ENCODE data around the gene ZNF385C. TPM values are rescaled to one million over a fixed set of nuclear protein-coding genes. Genes with fewer than 3 reads are reported as not detected.

Gene ZNF385C
- total RNA-seq, 2 experiments from 2014 or later: 0.40 to 0.58 TPM

DNA sequence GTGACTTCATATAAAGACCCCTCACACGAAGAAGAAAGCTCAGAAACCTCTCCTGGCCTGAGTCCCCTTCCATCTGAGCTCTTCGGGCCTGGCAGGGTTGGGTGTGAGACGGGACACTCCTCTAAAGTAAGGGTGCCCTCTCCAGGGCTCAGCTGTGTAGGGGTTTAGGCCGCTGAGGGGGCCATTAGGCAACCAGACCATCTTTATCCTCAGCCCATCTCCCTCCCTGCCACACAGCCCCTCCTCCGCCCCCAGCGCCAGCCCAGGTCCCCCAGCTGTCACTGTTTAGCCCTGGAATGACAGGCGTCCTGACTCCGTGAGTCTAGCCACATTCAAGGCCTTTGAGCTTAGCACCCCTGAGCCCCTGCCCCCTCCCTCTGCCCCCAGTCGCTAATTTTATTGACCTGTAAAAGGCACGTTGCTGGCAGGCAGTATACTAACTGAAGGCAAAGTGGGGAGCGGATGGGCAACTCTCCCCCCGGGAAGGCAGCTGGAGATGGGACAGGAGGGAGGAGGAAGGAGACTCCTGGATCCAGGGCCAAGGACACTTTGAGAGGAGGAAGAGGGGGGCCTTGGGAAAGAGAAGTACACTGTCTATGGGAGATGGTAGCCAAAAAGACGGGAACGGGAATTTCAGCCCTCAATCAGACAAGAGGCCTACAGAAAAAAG lies 592 bp upstream of the ZNF385C start:
- DNase-seq (no peak), ATAC-seq (ENCODE audit: low read depth) (no peak)
- Mint-ChIP-seq H3K9me3 (no peaks in the 10 kb centered on the region), H3K27ac (no peak overlapping the region), H3K4me3 (no peak overlapping the region), H3K4me1 (peaks cover 5% of the 10 kb centered on the region), H3K27me3 (peaks cover 26% of the 10 kb centered on the region), H3K36me3 (peaks cover 4% of the 10 kb centered on the region)
- POLR2A ChIA-PET: interaction anchor here (0.8 to 1.1 kb wide), 2 partner anchors 12 to 13 kb away, joined by 3 read pairs; partner anchors contain the start of gene DHX58

DNA sequence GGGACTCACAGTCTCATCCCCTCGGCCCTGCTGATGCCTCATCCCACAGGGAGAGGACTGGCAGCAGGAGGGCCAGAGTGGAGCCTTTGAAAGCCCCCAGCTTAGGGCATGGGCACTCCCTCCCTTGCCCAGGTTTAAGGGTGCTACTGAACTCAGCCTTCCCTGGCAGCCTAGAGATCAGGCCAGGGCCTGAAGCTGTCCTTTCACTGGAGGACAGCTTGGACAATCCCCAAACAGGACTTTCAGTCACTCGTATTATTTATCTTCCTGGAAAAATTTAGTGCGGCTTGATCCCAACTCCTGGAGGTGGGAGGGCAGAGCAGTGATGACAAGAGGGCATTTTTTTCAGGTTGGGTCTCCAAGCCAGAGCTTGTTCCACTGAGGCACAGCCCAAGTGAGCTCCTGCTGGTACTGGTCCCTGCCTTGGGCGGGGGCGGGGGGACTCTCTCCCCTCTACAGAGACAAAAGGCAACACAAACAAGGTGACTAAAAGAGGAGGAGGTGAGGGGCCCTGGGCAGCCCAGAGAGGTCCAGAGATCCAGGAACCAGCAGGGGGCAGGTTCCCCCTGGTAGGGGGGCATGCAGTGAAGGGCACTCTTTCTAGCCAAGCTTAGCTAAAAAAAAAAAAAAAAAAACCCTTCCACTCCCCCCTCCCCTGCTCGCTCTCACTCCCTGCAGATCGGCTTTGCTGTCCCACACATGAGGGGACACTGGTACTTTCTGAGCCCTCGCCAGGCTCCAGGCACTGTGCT lies 1.7 kb downstream of the ZNF385C start:
- ATAC-seq (ENCODE audit: low read depth): no peak
- no peak overlapping the region for H3K27ac Mint-ChIP-seq
- H3K4me1 Mint-ChIP-seq: peaks cover 6% of the 10 kb centered on the region
- DNase-seq: no peak
- no peak overlapping the region for H3K4me3 Mint-ChIP-seq
- peaks cover 28% of the 10 kb centered on the region for H3K27me3 Mint-ChIP-seq
- H3K9me3 Mint-ChIP-seq: no peaks in the 10 kb centered on the region
- POLR2A ChIA-PET: interaction anchor here (0.6 to 1.3 kb wide), 4 partner anchors 14 to 71 kb away, joined by 3 to 6 read pairs (median 4); no protein-coding TSS in a partner anchor
- H3K36me3 Mint-ChIP-seq: peaks cover 4% of the 10 kb centered on the region

DNA sequence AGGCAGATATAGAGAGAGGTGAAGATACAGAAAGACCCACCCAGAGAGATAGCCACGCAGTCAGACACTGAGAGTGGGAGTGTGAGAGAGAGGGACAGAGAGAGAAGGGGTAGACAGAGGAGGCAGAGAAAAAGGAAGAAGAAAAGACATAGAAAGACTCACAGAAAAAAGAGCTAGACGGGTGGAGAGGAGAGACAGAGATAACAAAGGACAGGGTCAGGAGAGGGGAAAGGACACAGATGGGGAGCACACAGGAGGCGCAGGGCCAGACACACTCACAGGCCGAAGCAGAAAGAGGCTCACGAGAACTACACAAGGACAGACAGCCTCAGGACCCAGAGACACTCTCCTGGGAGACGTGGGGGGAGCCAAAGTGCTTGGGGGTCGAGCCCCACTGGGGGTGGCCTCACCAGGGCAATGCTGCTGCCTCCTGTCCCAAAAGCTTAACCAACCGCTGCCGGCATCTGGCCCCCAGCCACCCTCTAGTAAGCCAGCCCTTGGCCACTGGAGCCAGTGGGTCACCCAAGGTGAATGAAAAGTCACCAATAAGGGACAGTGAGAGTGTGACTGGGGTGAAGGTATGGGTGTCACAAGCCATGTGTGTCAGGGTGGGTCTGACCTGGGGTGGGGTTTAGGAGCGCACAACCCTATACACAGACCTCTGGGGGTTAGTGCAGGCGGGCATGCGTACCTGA lies 3.8 kb downstream of the ZNF385C start:
- Mint-ChIP-seq H3K4me3 (no peak overlapping the region), H3K9me3 (no peaks in the 10 kb centered on the region), H3K27ac (no peak overlapping the region), H3K27me3 (peaks cover 30% of the 10 kb centered on the region), H3K4me1 (peaks cover 6% of the 10 kb centered on the region), H3K36me3 (no peaks in the 10 kb centered on the region)
- ATAC-seq (ENCODE audit: low read depth): no peak
- POLR2A ChIA-PET: interaction anchor here (0.7 kb wide), 1 partner anchor 13 kb away, joined by 4 read pairs; no protein-coding TSS in a partner anchor
- DNase-seq: no peak

DNA sequence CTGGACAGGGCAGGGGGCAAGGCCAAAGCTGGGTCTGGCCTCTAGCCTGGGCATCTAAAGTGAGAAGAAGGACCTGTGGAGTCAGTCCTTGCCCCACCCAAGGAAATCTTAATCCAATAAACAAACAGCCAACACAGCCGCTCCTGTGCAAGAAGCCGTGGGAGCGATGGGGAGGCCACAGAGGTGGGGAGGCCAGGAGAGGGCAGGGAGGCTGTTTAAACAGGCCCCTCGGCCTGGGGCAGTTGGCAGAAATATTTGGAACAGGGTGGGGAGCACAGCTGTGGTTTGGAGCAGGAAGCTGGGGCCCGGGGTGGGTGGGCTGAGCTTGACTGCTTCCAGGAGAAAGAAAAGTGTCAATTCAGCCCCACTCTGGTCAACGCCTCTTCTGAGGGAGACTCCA lies 5.3 kb downstream of the ZNF385C start:
- POLR2A ChIA-PET: interaction anchor here (0.6 to 1.5 kb wide), 2 partner anchors 19 to 21 kb away, joined by 3 to 5 read pairs; partner anchors contain the start of gene DHX58
- DNase-seq: no peak
- ATAC-seq (ENCODE audit: low read depth): no peak
- Mint-ChIP-seq H3K4me3 (no peak overlapping the region), H3K27ac (no peak overlapping the region), H3K9me3 (no peaks in the 10 kb centered on the region), H3K27me3 (peaks cover 31% of the 10 kb centered on the region), H3K4me1 (peaks cover 4% of the 10 kb centered on the region), H3K36me3 (no peaks in the 10 kb centered on the region)

DNA sequence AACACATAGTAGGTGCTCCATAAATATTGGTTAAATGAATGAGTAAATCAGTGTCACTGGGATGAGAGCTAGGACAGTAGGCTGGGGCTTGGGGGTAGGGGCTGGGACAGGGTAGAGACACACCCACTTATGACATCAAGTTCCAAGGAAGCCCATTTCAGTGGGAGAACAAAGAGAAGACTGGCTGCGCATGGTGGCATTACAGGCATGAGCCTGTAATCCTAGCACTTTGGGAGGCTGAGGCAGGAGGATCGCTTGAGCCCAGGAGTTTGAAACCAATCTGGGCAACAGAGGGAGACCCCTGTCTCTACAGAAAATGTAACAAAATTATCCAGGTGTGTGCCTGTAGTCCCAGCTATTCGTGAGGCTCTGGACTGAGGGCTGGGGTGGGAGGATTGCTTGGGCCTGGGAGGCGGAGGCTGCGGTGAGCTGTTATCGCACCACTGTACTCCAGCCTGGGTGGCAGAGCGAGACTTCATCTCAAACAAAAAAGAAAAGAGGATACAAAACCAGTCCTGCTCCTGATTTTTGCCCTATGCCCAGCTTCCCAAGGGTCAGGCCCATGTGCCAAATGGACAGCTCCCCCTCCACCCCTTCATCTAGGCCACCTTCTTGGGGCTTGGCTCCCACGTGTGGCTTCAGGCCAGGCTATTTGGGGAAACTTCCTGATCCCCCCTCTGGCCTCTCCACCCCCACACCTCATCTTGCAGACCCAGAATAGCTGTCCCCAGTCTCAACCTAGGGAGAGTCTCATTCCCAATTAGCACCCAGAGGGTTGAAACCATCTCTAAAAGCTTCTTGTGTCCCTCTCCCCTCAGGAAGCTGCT lies 7.1 kb downstream of the ZNF385C start:
- no peak for ATAC-seq (ENCODE audit: low read depth)
- POLR2A ChIA-PET: interaction anchor here (0.8 kb wide), 2 partner anchors 22 to 28 kb away, joined by 3 to 4 read pairs; partner anchors contain the start of gene DHX58
- H3K4me3 Mint-ChIP-seq: no peak overlapping the region
- DNase-seq: no peak
- no peaks in the 10 kb centered on the region for H3K9me3 Mint-ChIP-seq
- no peak overlapping the region for H3K27ac Mint-ChIP-seq
- peaks cover 1% of the 10 kb centered on the region for H3K4me1 Mint-ChIP-seq
- peaks cover 16% of the 10 kb centered on the region for H3K27me3 Mint-ChIP-seq
- no peaks in the 10 kb centered on the region for H3K36me3 Mint-ChIP-seq

DNA sequence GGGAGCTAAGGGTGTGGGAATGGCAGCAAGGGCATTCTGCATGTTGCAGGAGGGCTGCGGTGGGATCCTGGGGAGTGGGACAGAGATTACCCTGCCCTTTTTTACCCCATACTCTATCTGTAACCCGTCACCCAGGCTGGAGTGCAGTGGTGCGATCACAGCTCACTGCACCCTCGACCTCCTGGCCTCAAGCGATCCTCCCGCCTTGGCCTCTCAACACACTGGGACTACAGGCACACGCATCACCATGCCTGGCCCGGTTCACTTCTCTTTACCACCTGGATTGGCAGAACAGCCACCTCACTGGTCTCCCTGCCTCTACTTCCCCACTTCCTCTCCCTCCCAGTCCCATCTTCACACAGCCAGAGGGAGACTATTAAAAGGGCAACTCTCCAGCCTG lies 9.5 kb downstream of the ZNF385C start:
- Mint-ChIP-seq H3K4me3 (no peak overlapping the region), H3K9me3 (no peaks in the 10 kb centered on the region), H3K36me3 (no peaks in the 10 kb centered on the region), H3K27me3 (peaks cover 7% of the 10 kb centered on the region), H3K4me1 (peaks cover 1% of the 10 kb centered on the region), H3K27ac (no peak overlapping the region)
- POLR2A ChIA-PET: no interaction called here
- ATAC-seq (ENCODE audit: low read depth) (no peak), DNase-seq (no peak)

DNA sequence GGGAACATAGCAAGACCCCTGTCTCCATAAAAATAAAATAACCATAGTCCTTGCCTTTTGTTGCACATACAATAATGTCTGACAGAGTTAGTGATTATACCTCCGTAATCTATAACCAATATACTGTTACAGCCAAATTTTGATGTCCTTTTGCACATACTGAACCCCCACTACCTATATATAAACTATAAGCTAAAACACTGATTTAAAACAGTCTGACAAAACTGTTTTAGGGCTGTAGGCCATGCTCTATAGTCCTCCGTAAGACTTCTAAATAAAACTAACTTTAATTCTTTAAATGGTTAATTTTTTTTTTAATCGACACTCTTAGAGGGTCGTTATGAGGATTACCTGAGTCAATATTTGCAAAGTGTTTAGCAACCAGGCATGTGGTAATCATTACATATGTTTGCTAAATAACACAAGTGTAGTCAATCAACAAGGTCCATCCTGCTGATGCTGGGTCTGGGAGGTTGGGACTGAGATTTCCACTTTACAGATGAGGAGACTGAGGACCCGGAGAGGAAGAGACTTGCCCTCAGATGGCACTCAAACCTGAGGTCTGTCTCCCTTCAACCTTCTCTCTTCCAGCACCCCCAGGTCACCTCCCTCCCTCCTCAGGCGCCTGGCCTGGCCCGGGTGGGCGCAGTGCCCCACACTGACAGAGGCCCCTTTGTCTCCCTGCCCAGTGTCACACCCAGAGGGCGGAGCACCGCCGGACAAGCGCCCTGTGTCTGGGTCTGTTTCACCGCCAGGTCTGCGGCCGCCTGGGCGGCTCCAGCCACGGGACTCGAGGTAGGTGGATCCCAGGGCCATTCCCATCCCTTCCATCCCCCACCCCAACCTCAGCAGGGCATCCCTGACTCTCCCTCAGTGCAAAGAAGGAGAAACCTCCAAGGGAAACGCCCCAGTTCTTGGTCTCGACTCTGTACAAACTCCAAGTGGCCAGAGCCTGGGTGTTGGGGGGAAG lies 10.3 kb downstream of the ZNF385C start:
- ATAC-seq (ENCODE audit: low read depth): no peak
- H3K27ac Mint-ChIP-seq: no peak overlapping the region
- H3K9me3 Mint-ChIP-seq: no peaks in the 10 kb centered on the region

DNA sequence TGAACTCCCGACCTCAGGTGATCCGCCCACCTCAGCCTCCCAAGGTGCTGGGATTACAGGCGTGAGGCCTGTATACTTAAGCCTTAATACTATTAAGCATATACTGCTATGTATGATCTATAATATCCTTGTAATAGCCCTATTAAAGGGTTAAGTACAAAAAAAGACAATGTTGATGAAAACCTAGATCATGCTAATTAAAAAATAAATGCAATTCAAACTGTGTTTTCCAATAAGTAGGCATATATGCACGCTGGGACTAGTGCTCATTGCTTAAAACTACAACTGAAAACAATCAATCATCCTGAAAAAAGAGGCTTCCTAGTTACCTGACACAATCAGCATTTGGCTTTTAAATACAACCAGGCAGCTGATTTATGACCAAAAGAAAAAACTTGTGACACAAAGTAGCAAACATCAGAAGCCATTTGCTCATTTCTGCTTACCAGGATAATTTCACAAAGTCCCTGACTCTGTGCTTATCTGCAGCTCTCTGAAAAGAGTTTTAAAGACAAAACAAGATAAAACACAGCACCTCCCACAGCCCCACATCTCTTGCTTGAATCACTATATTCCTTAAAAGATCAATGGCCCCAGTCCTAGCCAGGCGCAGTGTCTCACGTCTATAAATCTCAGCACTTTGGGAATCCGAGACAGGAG lies 11.1 kb downstream of the ZNF385C start:
- POLR2A ChIA-PET: no interaction called here
- Mint-ChIP-seq H3K27me3 (peaks cover 7% of the 10 kb centered on the region), H3K4me3 (no peak overlapping the region)

More for the DNA sequence above, 10.3 kb downstream of the ZNF385C start:
- Mint-ChIP-seq H3K4me3 (no peak overlapping the region), H3K36me3 (no peaks in the 10 kb centered on the region), H3K4me1 (peaks cover 1% of the 10 kb centered on the region), H3K27me3 (peaks cover 7% of the 10 kb centered on the region)
- POLR2A ChIA-PET: no interaction called here
- no peak for DNase-seq

DNA sequence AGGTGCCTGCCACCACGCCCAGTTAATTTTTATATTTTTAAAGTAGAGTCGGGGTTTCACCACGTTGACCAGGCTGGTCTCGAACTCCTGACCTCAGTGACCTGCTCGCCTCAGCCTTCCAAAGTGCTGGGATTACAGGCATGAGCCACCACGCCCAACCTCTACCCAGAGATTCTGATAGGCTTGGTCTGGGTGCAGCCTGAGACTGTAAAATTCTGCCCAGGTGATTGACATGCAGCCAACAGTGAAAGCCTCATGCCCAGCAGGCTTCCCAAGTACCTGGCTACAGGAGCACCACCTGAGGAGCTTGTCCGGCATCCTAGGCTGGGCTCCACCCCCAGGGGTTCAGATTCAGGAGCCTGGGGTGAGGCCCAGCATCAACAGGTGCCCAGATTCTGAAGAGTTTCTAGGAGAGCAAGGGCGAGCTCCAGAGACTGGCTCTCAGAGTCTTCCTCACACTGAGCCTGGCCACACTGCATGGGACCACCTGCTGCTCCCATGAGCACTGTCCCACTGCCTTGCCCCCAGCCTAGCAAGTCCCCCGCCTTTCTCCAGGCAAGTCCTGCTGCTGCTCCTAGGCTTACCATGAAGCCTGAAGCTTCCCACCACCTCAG lies 16.6 kb downstream of the ZNF385C start:
- H3K27me3 Mint-ChIP-seq: no peaks in the 10 kb centered on the region
- no peak overlapping the region for H3K4me3 Mint-ChIP-seq
- ATAC-seq (ENCODE audit: low read depth): no peak
- POLR2A ChIA-PET: no interaction called here
- no peaks in the 10 kb centered on the region for H3K4me1 Mint-ChIP-seq
- no peak for DNase-seq
- H3K27ac Mint-ChIP-seq: no peak overlapping the region
- H3K36me3 Mint-ChIP-seq: no peaks in the 10 kb centered on the region
- no peaks in the 10 kb centered on the region for H3K9me3 Mint-ChIP-seq

More for the DNA sequence above, 11.1 kb downstream of the ZNF385C start:
- Mint-ChIP-seq H3K9me3 (no peaks in the 10 kb centered on the region), H3K27ac (no peak overlapping the region), H3K4me1 (no peaks in the 10 kb centered on the region), H3K36me3 (no peaks in the 10 kb centered on the region)
- DNase-seq: no peak
- ATAC-seq (ENCODE audit: low read depth): no peak

DNA sequence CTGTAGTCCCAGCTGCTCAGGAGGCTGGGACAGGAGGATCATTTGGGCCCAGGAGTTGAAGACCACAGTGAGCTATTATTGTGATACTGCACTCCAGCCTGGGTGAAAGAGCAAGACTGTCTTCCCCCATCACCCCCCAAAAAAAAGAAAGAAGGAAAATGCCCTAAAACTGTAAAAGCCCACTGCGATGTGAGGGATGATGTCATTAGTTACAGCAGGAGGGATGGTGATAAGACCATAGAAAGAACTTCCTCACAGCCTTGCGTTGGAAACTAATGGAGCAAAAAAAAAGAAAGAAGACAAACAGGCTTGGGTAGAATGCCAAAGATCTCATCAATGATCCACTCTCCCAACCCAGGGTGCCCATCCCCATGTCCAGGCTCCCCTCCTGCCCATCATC lies 18.7 kb downstream of the ZNF385C start:
- H3K27ac Mint-ChIP-seq: no peak overlapping the region
- no peak for ATAC-seq (ENCODE audit: low read depth)
- no peaks in the 10 kb centered on the region for H3K4me1 Mint-ChIP-seq
- no peaks in the 10 kb centered on the region for H3K9me3 Mint-ChIP-seq
- POLR2A ChIA-PET: no interaction called here
- no peak overlapping the region for H3K4me3 Mint-ChIP-seq
- H3K36me3 Mint-ChIP-seq: no peaks in the 10 kb centered on the region
- DNase-seq: no peak
- no peaks in the 10 kb centered on the region for H3K27me3 Mint-ChIP-seq

DNA sequence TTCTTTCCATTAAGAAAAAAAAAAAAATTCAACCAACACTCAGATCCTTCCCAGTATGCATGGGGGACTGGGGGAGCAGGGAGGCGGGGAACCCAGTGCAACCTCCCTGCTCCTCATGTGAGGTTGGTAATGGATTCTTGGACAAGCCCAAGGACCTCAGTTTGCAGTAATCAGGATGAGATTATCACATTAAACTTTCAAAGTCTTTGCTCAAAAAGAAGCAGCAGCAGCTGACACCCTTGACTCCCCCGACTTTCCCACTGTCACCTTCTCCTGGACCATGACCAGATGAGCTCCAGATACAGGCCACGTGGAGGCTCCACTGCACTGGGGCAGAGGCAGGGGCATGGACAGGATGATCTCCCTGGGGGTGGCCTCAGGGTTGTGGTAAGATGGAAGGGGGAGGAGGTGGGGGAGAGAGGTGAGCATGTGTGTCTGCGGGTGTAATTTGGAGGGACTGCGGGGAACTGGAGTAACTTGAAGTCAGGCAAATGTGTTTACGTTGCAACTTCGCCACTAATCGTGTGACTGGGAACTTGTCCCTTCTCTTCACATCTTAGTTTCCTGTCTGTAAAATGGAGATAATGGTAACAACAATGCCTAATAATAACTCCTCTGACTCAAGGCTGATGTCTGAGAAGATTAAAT lies 19.8 kb downstream of the ZNF385C start:
- Mint-ChIP-seq H3K27me3 (peaks cover 2% of the 10 kb centered on the region), H3K27ac (no peak overlapping the region)

More for the DNA sequence above, 19.8 kb downstream of the ZNF385C start:
- Mint-ChIP-seq H3K9me3 (no peaks in the 10 kb centered on the region), H3K36me3 (no peaks in the 10 kb centered on the region), H3K4me3 (no peak overlapping the region), H3K4me1 (peaks cover 6% of the 10 kb centered on the region)
- ATAC-seq (ENCODE audit: low read depth) (no peak), DNase-seq (no peak)
- POLR2A ChIA-PET: no interaction called here

Measured in activated naive CD8-positive, alpha-beta T cell treated with anti-CD3 and anti-CD28 coated beads, Interleukin-2, amount 10 ng/mL, durations not matched to agents 7 days and 5 days (primary cell).